Keratinocyte (primary cell): ENCODE measurements around the gene IRF7. TPM values are rescaled to one million over a fixed set of nuclear protein-coding genes. Genes with fewer than 3 reads are reported as not detected.

Experiments
- DNase-seq: peaks from one replicate; pipeline ENCODE4 v3.0.0-alpha.2; 2011; ENCODE audit warnings: low read depth, missing footprints, low spot score
- FAIRE-seq: peaks from 2 replicates; lab custom pipeline; 2011; peaks lifted over from hg19 to GRCh38; lab: Jason Lieb, UNC
- H2AFZ ChIP-seq: 2 replicates; pipeline ENCODE4 v1.6.0; 2012; ENCODE audit warnings: low read length, control low read depth, inconsistent platforms; ENCODE audit not compliant: control insufficient read depth
- H3K27ac ChIP-seq: 2 replicates; pipeline ENCODE4 v1.5.1; 2011; ENCODE audit warnings: low read length; ENCODE audit not compliant: control insufficient read depth, insufficient read depth
- H3K27me3 ChIP-seq: 3 replicates; pipeline ENCODE4 v1.6.0; 2011; ENCODE audit warnings: low read length; ENCODE audit not compliant: control insufficient read depth, insufficient read depth; ENCODE audit errors: extremely low read depth
- H3K36me3 ChIP-seq, 2 experiments: 2 replicates in 1 of 2; 3 replicates in 1 of 2; pipeline ENCODE4 v1.5.1; 2011; ENCODE audit warnings: low read length in 2 of 2, mild to moderate bottlenecking in 1 of 2; ENCODE audit not compliant: control insufficient read depth in 2 of 2, insufficient read depth in 2 of 2; ENCODE audit errors: extremely low read depth in 1 of 2
- H3K4me1 ChIP-seq: 3 replicates; pipeline ENCODE4 v1.5.1; 2011; ENCODE audit warnings: low read length; ENCODE audit not compliant: control insufficient read depth, insufficient read depth; ENCODE audit errors: extremely low read depth
- H3K4me2 ChIP-seq: 3 replicates; pipeline ENCODE4 v1.6.0; 2011; ENCODE audit warnings: low read depth, low read length; ENCODE audit not compliant: control insufficient read depth, insufficient read depth; ENCODE audit errors: extremely low read depth
- H3K4me3 ChIP-seq, 3 experiments: fragments of 200-600 bp in 1 of 3; sonication (generic) in 1 of 3; 2 replicates in 2 of 3; 3 replicates in 1 of 3; pipeline ENCODE4 v1.5.1; 2011 to 2016; ENCODE audit warnings: low read length in 3 of 3, mild to moderate bottlenecking in 3 of 3, control low read depth in 2 of 3, inconsistent platforms in 1 of 3, low read depth in 1 of 3, mixed read lengths in 1 of 3, mixed run types in 1 of 3, moderate library complexity in 1 of 3; ENCODE audit not compliant: control insufficient read depth in 2 of 3, insufficient read depth in 2 of 3; ENCODE audit errors: extremely low read depth in 1 of 3
- H3K79me2 ChIP-seq: 2 replicates; pipeline ENCODE4 v1.6.0; 2012; ENCODE audit warnings: low read length; ENCODE audit not compliant: control insufficient read depth, insufficient read depth
- H3K9ac ChIP-seq: 3 replicates; pipeline ENCODE4 v1.6.0; 2011; ENCODE audit warnings: low read length; ENCODE audit not compliant: control insufficient read depth, insufficient read depth; ENCODE audit errors: extremely low read depth
- H3K9me1 ChIP-seq: 3 replicates; pipeline ENCODE4 v1.6.0; 2011; ENCODE audit warnings: low read length; ENCODE audit not compliant: control insufficient read depth, insufficient read depth; ENCODE audit errors: extremely low read depth
- H3K9me3 ChIP-seq: 2 replicates; pipeline ENCODE4 v1.5.1; 2012; ENCODE audit warnings: low read depth, low read length; ENCODE audit not compliant: control insufficient read depth
- H4K20me1 ChIP-seq: 3 replicates; pipeline ENCODE4 v1.6.0; 2011; ENCODE audit warnings: low read length; ENCODE audit not compliant: control insufficient read depth, insufficient read depth; ENCODE audit errors: extremely low read depth
- EZH2 ChIP-seq: IDR thresholded peaks from one replicate; pipeline ENCODE4 v1.6.1; 2012; ENCODE audit warnings: inconsistent platforms, mild to moderate bottlenecking, low read length, moderate library complexity
- dilution Hi-C: fragments of 300-500 bp; cut with MboI; formaldehyde crosslinking; loops from one replicate; pipeline ENCODE4 v1.7.0; 2020; ENCODE audit warnings: low sequenced_read_pairs; ENCODE audit not compliant: extremely low pct_ligation_motif_present
- polyA plus RNA-seq, 5 experiments: library from polyadenylated mRNA; depleted of rRNA in 3 of 5; stranded (reverse) in 3 of 5; stranded (forward) in 1 of 5; unstranded in 1 of 5; fragments of >200 nt; gene quantifications; 1 replicate in 1 of 5; 2 replicates in 3 of 5; 3 replicates in 1 of 5; pipeline versions ENCODE4 v1.2.1 to v1.2.3, GENCODE V29; 2011 to 2012; ENCODE audit warnings: missing spikeins in 2 of 5, low read depth in 1 of 5, low replicate concordance in 1 of 5
- TF ChIP-seq, protein P1 (sequence below), 3 experiments: IDR thresholded peaks in 1 of 3; conservative IDR thresholded peaks in 1 of 3; optimal IDR thresholded peaks in 1 of 3; 2 replicates in 2 of 3; 3 replicates in 1 of 3; pipeline versions ENCODE3 to v1.5.1; 2011; ENCODE audit warnings: low read length in 3 of 3, mild to moderate bottlenecking in 3 of 3, moderate library complexity in 2 of 3, control low read depth in 1 of 3, inconsistent platforms in 1 of 3; ENCODE audit not compliant: insufficient read depth in 2 of 3; ENCODE audit errors: extremely low read depth in 1 of 3

IRF7 gene
- polyA plus RNA-seq, 1 donor (not counting 4 experiments of a cell fraction or from before 2014, with no cell fraction given) = 7.1 TPM

DNA sequence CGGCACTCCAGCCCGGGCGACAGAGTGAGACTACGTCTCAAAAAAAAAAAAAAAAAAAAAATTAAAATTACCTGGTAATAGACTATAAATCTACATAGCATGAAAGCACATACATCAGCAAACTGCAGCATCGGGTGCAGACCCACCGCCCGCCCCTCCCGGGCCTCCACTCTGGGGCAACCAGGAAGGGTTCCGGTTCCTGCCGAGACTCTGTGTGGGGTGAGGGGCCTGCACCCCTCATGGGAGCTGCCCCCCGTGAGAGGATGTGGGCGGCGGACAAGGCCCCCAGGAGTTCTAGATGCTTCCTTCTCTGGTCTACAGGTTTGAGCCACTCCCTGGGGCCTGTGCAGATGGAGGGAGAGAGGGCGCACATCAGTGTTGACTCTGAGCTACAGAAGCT lies 30.5 kb upstream of the IRF7 start:
- H4K20me1 ChIP-seq = no peaks in the 10 kb centered on the region
- FAIRE-seq = no peak
- H3K9me1 ChIP-seq = no peaks in the 10 kb centered on the region
- no peak overlapping the region for H2AFZ ChIP-seq
- no peak overlapping the region for H3K4me3 ChIP-seq
- H3K9ac ChIP-seq = no peak overlapping the region
- no peak overlapping the region for H3K27ac ChIP-seq
- no peaks in the 10 kb centered on the region for H3K79me2 ChIP-seq
- H3K27me3 ChIP-seq = no peaks in the 10 kb centered on the region
- H3K9me3 ChIP-seq = no peaks in the 10 kb centered on the region
- H3K36me3 ChIP-seq = peaks cover 0 to 11% of the 10 kb centered on the region in 2 experiments
- dilution Hi-C loops = no loop called here
- H3K4me1 ChIP-seq = peaks cover 2% of the 10 kb centered on the region
- DNase-seq = no peak
- TF ChIP-seq EZH2 = no peak
- TF ChIP-seq, protein P1, sequence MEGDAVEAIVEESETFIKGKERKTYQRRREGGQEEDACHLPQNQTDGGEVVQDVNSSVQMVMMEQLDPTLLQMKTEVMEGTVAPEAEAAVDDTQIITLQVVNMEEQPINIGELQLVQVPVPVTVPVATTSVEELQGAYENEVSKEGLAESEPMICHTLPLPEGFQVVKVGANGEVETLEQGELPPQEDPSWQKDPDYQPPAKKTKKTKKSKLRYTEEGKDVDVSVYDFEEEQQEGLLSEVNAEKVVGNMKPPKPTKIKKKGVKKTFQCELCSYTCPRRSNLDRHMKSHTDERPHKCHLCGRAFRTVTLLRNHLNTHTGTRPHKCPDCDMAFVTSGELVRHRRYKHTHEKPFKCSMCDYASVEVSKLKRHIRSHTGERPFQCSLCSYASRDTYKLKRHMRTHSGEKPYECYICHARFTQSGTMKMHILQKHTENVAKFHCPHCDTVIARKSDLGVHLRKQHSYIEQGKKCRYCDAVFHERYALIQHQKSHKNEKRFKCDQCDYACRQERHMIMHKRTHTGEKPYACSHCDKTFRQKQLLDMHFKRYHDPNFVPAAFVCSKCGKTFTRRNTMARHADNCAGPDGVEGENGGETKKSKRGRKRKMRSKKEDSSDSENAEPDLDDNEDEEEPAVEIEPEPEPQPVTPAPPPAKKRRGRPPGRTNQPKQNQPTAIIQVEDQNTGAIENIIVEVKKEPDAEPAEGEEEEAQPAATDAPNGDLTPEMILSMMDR (optimal IDR thresholded peaks at IDR 0.05 in 1 of 3, IDR thresholded peaks at IDR 0.05 in 1 of 3, conservative IDR thresholded peaks at IDR 0.05 in 1 of 3; ENCODE audit: extremely low read depth in 1 of 3, insufficient read depth in 2 of 3, low read length in 3 of 3) = no peak
- no peak overlapping the region for H3K4me2 ChIP-seq

DNA sequence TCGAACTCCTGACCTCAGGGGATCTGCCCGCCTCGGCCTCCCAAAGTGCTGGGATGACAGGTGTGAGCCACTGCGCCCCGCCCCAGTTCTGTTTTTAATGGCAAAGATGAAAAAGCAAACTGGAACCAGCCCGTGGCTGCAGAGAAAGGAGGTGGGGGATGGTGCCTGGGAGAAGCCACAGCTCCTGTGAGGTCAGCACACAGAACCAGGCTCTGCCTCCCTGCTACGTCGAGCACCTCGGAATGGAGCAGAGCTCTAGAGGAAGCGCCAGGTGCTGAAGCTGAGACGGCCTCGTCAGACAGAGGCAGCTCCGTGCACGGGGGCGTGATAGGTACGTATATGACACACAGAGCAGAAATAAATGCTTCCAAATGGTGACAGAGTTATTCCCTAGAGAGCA lies 29.8 kb upstream of the IRF7 start:
- Histone ChIP-seq H3K9ac (no peak overlapping the region), H3K4me1 (peaks cover 2% of the 10 kb centered on the region), H3K36me3 (peaks cover 0 to 8% of the 10 kb centered on the region in 2 experiments), H3K9me1 (no peaks in the 10 kb centered on the region), H3K79me2 (no peaks in the 10 kb centered on the region), H4K20me1 (no peaks in the 10 kb centered on the region), H3K27me3 (no peaks in the 10 kb centered on the region), H3K9me3 (no peaks in the 10 kb centered on the region), H3K27ac (no peak overlapping the region), H3K4me3 (no peak overlapping the region), H3K4me2 (no peak overlapping the region), H2AFZ (no peak overlapping the region)
- DNase-seq = no peak
- FAIRE-seq = no peak
- dilution Hi-C loops = no loop called here
- no peak for TF ChIP-seq EZH2
- TF ChIP-seq, protein P1 (optimal IDR thresholded peaks at IDR 0.05 in 1 of 3, IDR thresholded peaks at IDR 0.05 in 1 of 3, conservative IDR thresholded peaks at IDR 0.05 in 1 of 3; ENCODE audit: extremely low read depth in 1 of 3, insufficient read depth in 2 of 3, low read length in 3 of 3) = no peak
